ENCODE data around the gene ECHDC3.

- TF ChIP-seq CTCF (IDR thresholded peaks at IDR 0.05): no peak
- no peak for TF ChIP-seq POLR2A (IDR thresholded peaks at IDR 0.05)
- TF ChIP-seq EP300 (IDR thresholded peaks at IDR 0.05): no peak
Measured at GRCh38 chr10:11754620-11755019, 12.4 kb downstream of the ECHDC3 start.

All from suprapubic skin (tissue), 3 donors.